ENCODE measurements around the gene AMPD3. TPM values are rescaled to one million over a fixed set of nuclear protein-coding genes. Genes with fewer than 3 reads are reported as not detected.
A peak's percentile ranks its signal among the peaks of the same experiment; 100 is the strongest.

AMPD3 gene
- total RNA-seq, 1 donor from 2014 or later, result 3.1 TPM

DNA sequence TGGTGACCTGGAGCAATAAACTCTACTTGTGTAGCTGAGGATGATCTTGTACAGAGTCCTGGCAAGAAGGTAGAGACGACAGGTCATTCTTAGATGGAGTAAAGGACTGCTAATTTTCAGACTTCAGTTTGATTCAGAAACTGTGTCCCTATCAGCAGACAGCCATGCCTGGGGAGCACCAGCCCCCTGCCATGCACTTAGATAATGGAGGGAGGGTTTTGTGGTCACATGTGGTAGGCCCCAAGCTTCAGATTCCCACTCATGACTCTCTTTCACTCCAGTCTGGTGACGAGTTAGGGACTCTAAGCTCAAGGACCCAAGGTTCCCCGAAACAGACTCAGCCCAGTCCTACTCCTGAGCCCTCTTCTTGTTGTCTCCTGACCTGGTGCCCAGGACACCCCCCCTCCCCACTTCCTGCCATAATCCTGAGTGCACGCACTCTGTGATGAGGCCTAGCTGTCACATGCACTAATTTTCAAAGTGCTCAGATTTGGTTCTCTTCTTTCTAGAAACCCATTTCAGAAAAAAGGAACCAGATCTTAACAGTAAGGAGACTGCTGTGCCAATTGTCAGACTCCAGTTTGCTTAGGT lies 10.2 kb upstream of the AMPD3 start:
- Histone ChIP-seq H3K4me1 (ENCODE audit: control insufficient read depth in 3 of 3, insufficient read depth in 3 of 3, low read length in 3 of 3) (peaks cover 0 to 2% (median 0%) of the 10 kb centered on the region in 3 donors), H3K4me3 (ENCODE audit: low read length in 3 of 3) (no peak overlapping the region), H3K9ac (ENCODE audit: low read depth in 1 of 3, low read length in 3 of 3) (no peak overlapping the region), H3K9me3 (ENCODE audit: control insufficient read depth in 3 of 3, low read length in 3 of 3) (no peaks in the 10 kb centered on the region), H3K36me3 (ENCODE audit: control insufficient read depth in 3 of 3, insufficient read depth in 3 of 3, low read length in 3 of 3) (no peaks in the 10 kb centered on the region), H3K27ac (ENCODE audit: low read depth, low read length) (no peak overlapping the region), H3K27me3 (ENCODE audit: control insufficient read depth in 3 of 3, insufficient read depth in 3 of 3, low read length in 3 of 3) (no peaks in the 10 kb centered on the region)

DNA sequence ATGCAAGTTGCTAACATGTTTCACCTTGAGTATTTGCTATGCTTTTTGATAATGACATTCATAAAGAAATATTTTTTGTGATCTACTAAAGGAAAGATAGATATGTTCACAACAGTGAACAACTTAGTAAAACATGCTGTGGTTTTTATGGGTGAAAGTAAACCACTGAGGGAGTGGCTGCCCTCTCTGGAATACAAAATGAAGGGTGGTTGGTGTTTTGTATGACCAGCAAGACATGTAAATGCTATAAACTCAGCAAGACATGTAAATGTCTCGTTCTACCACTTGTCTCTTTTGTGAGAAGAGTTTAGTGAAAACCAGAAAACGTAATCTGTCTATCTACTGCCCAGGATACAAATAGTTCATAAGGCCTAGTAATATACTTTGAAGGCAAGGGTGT lies 7.6 kb upstream of the AMPD3 start:
- Histone ChIP-seq H3K27me3 (ENCODE audit: control insufficient read depth in 3 of 3, insufficient read depth in 3 of 3, low read length in 3 of 3) (peaks cover 0 to 5% (median 0%) of the 10 kb centered on the region in 3 donors), H3K27ac (ENCODE audit: low read depth, low read length) (no peak overlapping the region)

DNA sequence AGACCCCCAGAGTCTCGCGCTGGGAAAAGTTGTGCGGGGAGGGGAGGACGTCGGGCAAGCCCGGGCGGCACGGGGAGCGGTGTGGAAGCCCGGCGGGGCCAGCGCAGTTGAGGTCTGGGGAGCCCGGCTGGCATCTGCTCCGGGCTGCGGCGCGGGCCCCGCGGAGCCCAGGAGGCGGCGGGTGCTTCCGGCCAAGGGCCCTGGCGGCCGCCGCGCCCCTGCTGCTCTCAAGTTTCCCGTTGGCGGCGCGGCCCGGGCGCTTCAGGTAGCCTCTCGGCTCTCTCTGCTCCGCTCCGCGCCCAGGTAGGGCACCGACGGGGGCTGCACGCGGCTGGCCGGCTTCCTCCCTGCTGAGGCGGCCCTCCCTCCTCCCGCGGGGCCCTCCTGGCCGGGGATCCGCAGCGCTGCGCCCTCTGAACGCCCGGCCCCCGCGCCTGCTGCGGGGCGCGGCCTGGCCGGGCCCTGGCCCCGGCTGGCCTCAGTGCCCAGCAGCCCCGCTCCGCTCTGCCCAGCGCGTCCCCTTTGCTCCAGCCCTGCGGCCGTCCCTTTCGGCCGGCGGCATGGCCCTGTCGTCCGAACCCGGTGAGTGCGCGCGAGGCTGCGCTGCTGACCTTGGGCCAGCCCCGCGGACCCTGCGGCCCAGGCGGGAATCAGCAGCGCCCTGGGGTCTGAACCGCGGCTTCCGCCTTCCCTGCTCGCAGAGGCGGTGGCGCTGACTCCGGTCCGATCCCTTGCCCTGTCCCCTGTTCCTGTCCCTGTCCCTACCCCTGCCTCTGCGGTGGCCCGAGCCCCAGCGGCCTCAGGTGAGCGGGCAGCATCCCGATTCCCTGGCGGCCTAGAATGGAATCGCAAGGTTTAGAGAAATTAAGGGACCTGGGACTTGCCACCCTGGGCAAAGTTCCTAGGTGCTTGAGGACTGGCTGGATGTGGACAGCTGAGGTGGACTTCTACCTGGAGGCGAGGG lies 4.3 kb upstream of the AMPD3 start:
- Histone ChIP-seq H3K27ac (ENCODE audit: low read depth, low read length) (peak overlapping the region; percentile 37), H3K9me3 (ENCODE audit: control insufficient read depth in 3 of 3, low read length in 3 of 3) (no peaks in the 10 kb centered on the region), H3K4me1 (ENCODE audit: control insufficient read depth in 3 of 3, insufficient read depth in 3 of 3, low read length in 3 of 3) (peaks cover 31 to 44% (median 32%) of the 10 kb centered on the region in 3 donors), H3K27me3 (ENCODE audit: control insufficient read depth in 3 of 3, insufficient read depth in 3 of 3, low read length in 3 of 3) (peaks cover 0 to 5% (median 0%) of the 10 kb centered on the region in 3 donors), H3K36me3 (ENCODE audit: control insufficient read depth in 3 of 3, insufficient read depth in 3 of 3, low read length in 3 of 3) (no peaks in the 10 kb centered on the region), H3K4me3 (ENCODE audit: low read length in 3 of 3) (peak overlapping the region; percentile 38 to 66 (median 64)), H3K9ac (ENCODE audit: low read depth in 1 of 3, low read length in 3 of 3) (peak overlapping the region; percentile 51 to 77 (median 66))

More for the DNA sequence above, 7.6 kb upstream of the AMPD3 start:
- no peaks in the 10 kb centered on the region for H3K9me3 ChIP-seq (ENCODE audit: control insufficient read depth in 3 of 3, low read length in 3 of 3)
- H3K4me1 ChIP-seq (ENCODE audit: control insufficient read depth in 3 of 3, insufficient read depth in 3 of 3, low read length in 3 of 3), result peaks cover 14 to 24% (median 16%) of the 10 kb centered on the region in 3 donors
- H3K9ac ChIP-seq (ENCODE audit: low read depth in 1 of 3, low read length in 3 of 3), result no peak overlapping the region
- no peaks in the 10 kb centered on the region for H3K36me3 ChIP-seq (ENCODE audit: control insufficient read depth in 3 of 3, insufficient read depth in 3 of 3, low read length in 3 of 3)
- no peak overlapping the region for H3K4me3 ChIP-seq (ENCODE audit: low read length in 3 of 3)

DNA sequence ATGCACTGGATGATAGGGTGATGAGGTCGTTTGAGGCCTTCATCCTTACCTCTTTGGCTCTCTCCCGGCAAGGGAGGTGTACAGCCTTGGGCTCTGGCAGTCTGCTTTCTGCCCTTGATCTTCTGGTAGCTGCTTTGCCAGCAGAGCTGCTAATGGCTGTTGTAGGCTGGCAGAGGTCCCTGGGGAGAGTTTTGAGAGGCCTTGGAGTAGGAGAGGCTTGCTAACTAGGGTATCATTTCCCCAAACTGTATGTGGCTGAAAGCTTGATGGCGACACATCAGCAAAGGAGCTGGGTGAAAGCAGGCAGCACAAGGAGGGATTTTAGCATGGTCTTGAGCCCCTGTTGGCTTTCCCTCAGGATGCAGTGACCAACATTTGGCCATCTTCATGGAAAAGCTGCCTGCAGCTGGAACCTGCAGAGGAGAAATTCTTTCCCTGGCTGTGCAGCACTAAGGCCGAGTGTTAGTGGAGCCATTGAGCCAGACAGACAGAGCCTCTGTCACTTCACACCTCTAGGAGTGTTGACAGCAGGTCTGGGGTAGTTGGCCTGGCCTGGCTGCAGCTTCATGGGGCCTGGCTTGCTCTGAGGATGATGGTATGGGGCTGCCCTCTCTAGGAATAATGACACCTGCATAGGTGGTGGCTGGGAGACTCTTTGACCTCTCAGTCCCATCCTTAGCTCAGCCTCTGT lies 3.5 kb upstream of the AMPD3 start:
- Histone ChIP-seq H3K36me3 (ENCODE audit: control insufficient read depth in 3 of 3, insufficient read depth in 3 of 3, low read length in 3 of 3) (no peaks in the 10 kb centered on the region), H3K4me3 (ENCODE audit: low read length in 3 of 3) (peak overlapping the region; percentile 38 to 66 (median 64)), H3K4me1 (ENCODE audit: control insufficient read depth in 3 of 3, insufficient read depth in 3 of 3, low read length in 3 of 3) (peaks cover 39 to 52% (median 39%) of the 10 kb centered on the region in 3 donors), H3K9me3 (ENCODE audit: control insufficient read depth in 3 of 3, low read length in 3 of 3) (no peaks in the 10 kb centered on the region), H3K27ac (ENCODE audit: low read depth, low read length) (peak overlapping the region; percentile 37), H3K27me3 (ENCODE audit: control insufficient read depth in 3 of 3, insufficient read depth in 3 of 3, low read length in 3 of 3) (peaks cover 0 to 5% (median 0%) of the 10 kb centered on the region in 3 donors), H3K9ac (ENCODE audit: low read depth in 1 of 3, low read length in 3 of 3) (peak overlapping the region in 2 of 3 donors; percentile 66 to 77)

DNA sequence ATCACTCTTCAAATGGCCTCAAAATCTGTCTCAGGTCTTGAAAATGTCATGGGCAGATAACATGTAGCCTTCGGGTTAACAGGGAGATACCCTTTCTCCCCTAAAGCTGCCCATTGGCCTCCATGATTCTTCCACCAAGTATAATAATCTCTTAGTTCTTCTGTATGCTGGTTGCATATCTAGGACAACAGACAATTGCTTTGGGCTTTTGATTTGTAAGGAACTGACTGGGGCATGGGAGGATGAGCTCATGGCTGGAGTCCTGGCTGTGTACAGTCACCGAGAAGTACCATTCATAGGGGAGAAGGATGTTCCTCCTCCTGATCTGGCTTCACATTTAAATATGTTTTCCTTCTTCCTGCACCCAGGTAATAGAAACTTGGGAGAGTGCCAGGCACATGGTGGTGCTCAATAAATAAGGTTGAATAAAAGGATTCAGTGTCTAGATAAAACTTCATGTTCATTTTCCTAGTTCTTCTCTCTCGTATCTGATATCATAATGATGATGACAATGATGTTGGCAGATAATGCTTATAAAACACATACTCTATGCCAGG lies 2.8 kb upstream of the AMPD3 start:
- H3K4me1 ChIP-seq (ENCODE audit: control insufficient read depth in 3 of 3, insufficient read depth in 3 of 3, low read length in 3 of 3), result peaks cover 44 to 60% (median 46%) of the 10 kb centered on the region in 3 donors
- no peaks in the 10 kb centered on the region for H3K36me3 ChIP-seq (ENCODE audit: control insufficient read depth in 3 of 3, insufficient read depth in 3 of 3, low read length in 3 of 3)
- peaks cover 0 to 5% (median 0%) of the 10 kb centered on the region in 3 donors for H3K27me3 ChIP-seq (ENCODE audit: control insufficient read depth in 3 of 3, insufficient read depth in 3 of 3, low read length in 3 of 3)
- H3K27ac ChIP-seq (ENCODE audit: low read depth, low read length), result no peak overlapping the region
- H3K9me3 ChIP-seq (ENCODE audit: control insufficient read depth in 3 of 3, low read length in 3 of 3), result no peaks in the 10 kb centered on the region
- no peak overlapping the region for H3K4me3 ChIP-seq (ENCODE audit: low read length in 3 of 3)
- no peak overlapping the region for H3K9ac ChIP-seq (ENCODE audit: low read depth in 1 of 3, low read length in 3 of 3)

DNA sequence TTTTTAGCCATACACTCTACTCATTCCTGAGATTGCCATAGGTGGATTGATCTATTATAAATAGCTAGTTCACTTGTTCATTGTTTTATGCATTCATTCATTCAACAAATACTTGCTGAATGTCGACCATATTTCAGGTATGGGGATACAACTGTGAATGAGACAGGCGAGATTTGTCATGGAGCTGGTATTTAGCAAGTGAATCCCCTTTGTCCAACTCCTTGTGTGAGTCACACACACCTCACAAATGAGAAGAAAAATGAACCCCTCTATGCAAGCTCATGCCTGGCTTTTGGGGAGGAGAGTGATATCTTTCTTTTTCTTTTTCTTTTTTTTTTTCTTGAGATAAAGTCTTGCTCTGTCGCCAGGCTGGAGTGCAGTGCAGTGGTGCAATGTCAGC lies 1.8 kb upstream of the AMPD3 start:
- Histone ChIP-seq H3K9me3 (ENCODE audit: control insufficient read depth in 3 of 3, low read length in 3 of 3) (no peaks in the 10 kb centered on the region), H3K27me3 (ENCODE audit: control insufficient read depth in 3 of 3, insufficient read depth in 3 of 3, low read length in 3 of 3) (peaks cover 0 to 5% (median 0%) of the 10 kb centered on the region in 3 donors), H3K9ac (ENCODE audit: low read depth in 1 of 3, low read length in 3 of 3) (no peak overlapping the region), H3K4me3 (ENCODE audit: low read length in 3 of 3) (no peak overlapping the region), H3K27ac (ENCODE audit: low read depth, low read length) (no peak overlapping the region), H3K36me3 (ENCODE audit: control insufficient read depth in 3 of 3, insufficient read depth in 3 of 3, low read length in 3 of 3) (peaks cover 0 to 2% (median 0%) of the 10 kb centered on the region in 3 donors), H3K4me1 (ENCODE audit: control insufficient read depth in 3 of 3, insufficient read depth in 3 of 3, low read length in 3 of 3) (peaks cover 44 to 67% (median 54%) of the 10 kb centered on the region in 3 donors)

DNA sequence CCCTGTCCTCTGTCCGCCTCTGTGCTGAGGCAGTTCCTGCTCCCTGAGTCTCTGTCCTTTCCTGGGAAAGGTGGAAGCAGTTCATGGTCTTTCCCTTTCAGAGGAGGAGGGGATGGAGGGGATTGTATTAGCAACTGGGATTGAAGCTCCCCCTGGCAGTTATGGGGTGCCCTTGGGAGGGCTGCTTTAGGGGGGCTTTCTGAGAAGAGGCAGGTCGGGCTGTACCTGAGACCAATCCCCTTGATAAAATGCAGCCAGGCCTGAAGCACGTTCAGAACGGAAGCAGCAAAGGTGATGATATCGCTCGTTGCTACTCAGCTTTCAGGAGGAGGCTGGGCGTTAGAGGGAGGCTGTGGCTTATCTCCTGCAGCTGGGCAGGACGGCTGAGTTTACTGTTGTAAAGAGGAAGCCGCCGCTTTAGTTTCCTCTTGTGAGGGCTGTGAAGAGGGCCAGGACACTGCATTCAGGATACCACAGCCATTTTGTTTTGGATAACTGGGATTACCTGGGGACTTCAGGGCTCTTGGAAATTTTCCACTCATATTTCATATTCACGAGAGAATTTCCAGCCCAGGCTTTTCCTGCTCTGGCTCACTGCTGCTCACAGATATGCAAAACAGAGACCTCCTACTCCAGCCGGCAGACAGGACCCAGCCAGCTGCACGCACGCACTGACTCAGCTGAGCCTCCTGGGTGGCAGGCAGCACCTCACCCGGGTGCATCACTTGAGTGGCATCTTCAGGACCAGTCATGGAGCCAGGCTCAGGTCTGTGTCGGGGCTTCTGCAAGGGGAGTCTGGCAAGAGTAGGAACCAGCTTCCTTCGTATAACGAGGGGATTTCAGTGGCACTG lies 798 bp downstream of the AMPD3 start:
- Histone ChIP-seq H3K9me3 (ENCODE audit: control insufficient read depth in 3 of 3, low read length in 3 of 3) (no peaks in the 10 kb centered on the region), H3K36me3 (ENCODE audit: control insufficient read depth in 3 of 3, insufficient read depth in 3 of 3, low read length in 3 of 3) (peaks cover 0 to 2% (median 0%) of the 10 kb centered on the region in 3 donors), H3K4me1 (ENCODE audit: control insufficient read depth in 3 of 3, insufficient read depth in 3 of 3, low read length in 3 of 3) (peaks cover 39 to 70% (median 59%) of the 10 kb centered on the region in 3 donors), H3K27ac (ENCODE audit: low read depth, low read length) (peak overlapping the region; percentile 97), H3K9ac (ENCODE audit: low read depth in 1 of 3, low read length in 3 of 3) (peak overlapping the region; percentile 81 to 93 (median 82)), H3K4me3 (ENCODE audit: low read length in 3 of 3) (peak overlapping the region; percentile 68 to 83 (median 76)), H3K27me3 (ENCODE audit: control insufficient read depth in 3 of 3, insufficient read depth in 3 of 3, low read length in 3 of 3) (peaks cover 0 to 2% (median 0%) of the 10 kb centered on the region in 3 donors)

DNA sequence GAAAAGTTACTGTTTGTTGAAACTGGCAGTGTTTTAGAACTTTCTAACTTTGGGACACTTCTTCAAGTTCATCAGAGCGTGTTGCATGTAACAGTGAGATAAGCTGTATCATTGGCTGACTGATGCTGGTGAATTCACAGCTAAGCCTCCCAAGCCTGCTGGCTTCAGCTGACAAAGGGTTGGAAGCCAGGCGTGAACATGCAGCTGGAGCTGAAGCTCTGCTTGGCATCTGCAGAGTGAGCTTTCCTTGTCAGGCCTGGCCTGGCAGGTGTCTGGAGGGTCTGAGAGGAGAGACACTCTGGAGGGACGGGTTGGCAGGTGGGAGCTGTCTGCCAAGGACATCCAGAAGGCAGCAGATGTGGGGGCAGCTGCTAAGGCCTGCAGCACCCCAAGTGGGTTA lies 1.5 kb downstream of the AMPD3 start:
- H3K9me3 ChIP-seq (ENCODE audit: control insufficient read depth in 3 of 3, low read length in 3 of 3), result no peaks in the 10 kb centered on the region
- H3K9ac ChIP-seq (ENCODE audit: low read depth in 1 of 3, low read length in 3 of 3), result peak overlapping the region; percentile 81 to 93 (median 82)
- peak overlapping the region; percentile 97 for H3K27ac ChIP-seq (ENCODE audit: low read depth, low read length)
- H3K4me3 ChIP-seq (ENCODE audit: low read length in 3 of 3), result peak overlapping the region; percentile 68 to 83 (median 76)
- H3K4me1 ChIP-seq (ENCODE audit: control insufficient read depth in 3 of 3, insufficient read depth in 3 of 3, low read length in 3 of 3), result peaks cover 33 to 64% (median 55%) of the 10 kb centered on the region in 3 donors
- H3K36me3 ChIP-seq (ENCODE audit: control insufficient read depth in 3 of 3, insufficient read depth in 3 of 3, low read length in 3 of 3), result peaks cover 2 to 6% (median 4%) of the 10 kb centered on the region in 3 donors
- no peaks in the 10 kb centered on the region for H3K27me3 ChIP-seq (ENCODE audit: control insufficient read depth in 3 of 3, insufficient read depth in 3 of 3, low read length in 3 of 3)

DNA sequence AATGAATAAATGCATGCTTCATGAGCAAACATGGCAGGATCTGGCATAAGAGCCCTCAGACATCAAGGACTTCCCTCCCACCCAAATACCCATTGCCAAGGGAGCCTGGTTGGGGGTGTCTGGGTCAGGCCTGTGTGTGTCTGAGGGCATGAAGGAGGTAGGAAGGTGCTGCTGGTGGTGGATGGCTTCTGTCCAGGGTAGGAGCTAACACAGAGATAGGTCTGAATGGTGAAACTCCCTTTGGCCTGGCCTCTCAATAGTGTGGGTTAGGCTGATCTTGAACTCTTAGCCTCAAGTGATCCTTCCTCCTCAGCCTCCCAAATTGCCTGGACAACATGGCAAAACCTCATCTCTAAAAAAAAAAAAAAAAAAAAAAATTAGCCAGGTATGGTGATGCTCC lies 2.8 kb downstream of the AMPD3 start:
- H3K36me3 ChIP-seq (ENCODE audit: control insufficient read depth in 3 of 3, insufficient read depth in 3 of 3, low read length in 3 of 3), result peaks cover 12 to 18% (median 14%) of the 10 kb centered on the region in 3 donors
- H3K27me3 ChIP-seq (ENCODE audit: control insufficient read depth in 3 of 3, insufficient read depth in 3 of 3, low read length in 3 of 3), result no peaks in the 10 kb centered on the region
- peak overlapping the region in 2 of 3 donors; percentile 6 to 22 for H3K4me3 ChIP-seq (ENCODE audit: low read length in 3 of 3)
- H3K9me3 ChIP-seq (ENCODE audit: control insufficient read depth in 3 of 3, low read length in 3 of 3), result no peaks in the 10 kb centered on the region
- no peak overlapping the region for H3K27ac ChIP-seq (ENCODE audit: low read depth, low read length)
- H3K9ac ChIP-seq (ENCODE audit: low read depth in 1 of 3, low read length in 3 of 3), result peak overlapping the region in 1 of 3 donors; percentile 45
- H3K4me1 ChIP-seq (ENCODE audit: control insufficient read depth in 3 of 3, insufficient read depth in 3 of 3, low read length in 3 of 3), result peaks cover 28 to 54% (median 51%) of the 10 kb centered on the region in 3 donors
